Astrocyte of the spinal cord (primary cell): Measurements from ENCODE around the gene GRXCR1.

Experiments
- DNase-seq: peaks from one replicate; pipeline ENCODE4 v3.0.0; 2011; ENCODE audit warnings: low read depth, low spot score
- H3K4me3 ChIP-seq: 2 replicates; pipeline ENCODE4 v1.5.1; 2011; ENCODE audit warnings: low read depth, mild to moderate bottlenecking, low read length, moderate library complexity
- in situ Hi-C: cut with HindIII; loops from 2 replicates; pipeline ENCODE4 v1.10.0; 2017; ENCODE audit warnings: low sequenced_read_pairs
- TF ChIP-seq, protein P1 (sequence below): IDR thresholded peaks from 2 replicates; pipeline ENCODE4 v1.5.1; 2012; ENCODE audit warnings: low read depth, mild to moderate bottlenecking, low read length, inconsistent platforms

The GRXCR1 gene

DNA sequence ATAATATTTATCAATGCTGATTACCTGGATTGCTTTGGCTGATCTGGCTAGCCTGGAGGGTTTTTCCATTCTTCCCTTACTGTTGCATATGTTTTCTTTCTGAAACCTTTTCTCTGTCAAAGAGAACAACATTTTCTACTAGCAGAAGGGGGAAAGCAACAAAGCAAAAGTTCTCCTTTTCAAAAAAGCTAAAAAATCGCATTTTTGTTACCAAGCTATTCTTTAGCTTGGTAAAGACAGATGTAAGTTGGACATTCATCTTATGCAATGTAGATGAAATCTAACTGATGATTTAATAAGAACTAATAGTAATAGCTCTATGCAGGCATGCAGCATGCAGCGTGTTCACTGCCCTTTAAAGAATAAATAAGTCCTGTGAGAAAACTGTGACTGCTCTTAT, at the start of gene GRXCR1:
Gene GRXCR1, plus strand, starts transcription at position 301 of the 400 bp plus-strand sequence. CDS start 554 bp downstream, outside the sequence.
- in situ Hi-C loops, result no loop called here

GRCh38 chr4:42843694-42844093, 48.8 kb upstream of the GRXCR1 start:
- H3K4me3 ChIP-seq, result no peak overlapping the region
- TF ChIP-seq, protein P1, sequence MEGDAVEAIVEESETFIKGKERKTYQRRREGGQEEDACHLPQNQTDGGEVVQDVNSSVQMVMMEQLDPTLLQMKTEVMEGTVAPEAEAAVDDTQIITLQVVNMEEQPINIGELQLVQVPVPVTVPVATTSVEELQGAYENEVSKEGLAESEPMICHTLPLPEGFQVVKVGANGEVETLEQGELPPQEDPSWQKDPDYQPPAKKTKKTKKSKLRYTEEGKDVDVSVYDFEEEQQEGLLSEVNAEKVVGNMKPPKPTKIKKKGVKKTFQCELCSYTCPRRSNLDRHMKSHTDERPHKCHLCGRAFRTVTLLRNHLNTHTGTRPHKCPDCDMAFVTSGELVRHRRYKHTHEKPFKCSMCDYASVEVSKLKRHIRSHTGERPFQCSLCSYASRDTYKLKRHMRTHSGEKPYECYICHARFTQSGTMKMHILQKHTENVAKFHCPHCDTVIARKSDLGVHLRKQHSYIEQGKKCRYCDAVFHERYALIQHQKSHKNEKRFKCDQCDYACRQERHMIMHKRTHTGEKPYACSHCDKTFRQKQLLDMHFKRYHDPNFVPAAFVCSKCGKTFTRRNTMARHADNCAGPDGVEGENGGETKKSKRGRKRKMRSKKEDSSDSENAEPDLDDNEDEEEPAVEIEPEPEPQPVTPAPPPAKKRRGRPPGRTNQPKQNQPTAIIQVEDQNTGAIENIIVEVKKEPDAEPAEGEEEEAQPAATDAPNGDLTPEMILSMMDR, result no peak
- no peak for DNase-seq
- in situ Hi-C loops, result no loop called here

More for the DNA sequence above, at the start of gene GRXCR1:
- TF ChIP-seq, protein P1, result no peak
- DNase-seq, result no peak
- no peak within 1 kb of the TSS for H3K4me3 ChIP-seq

- in situ Hi-C loops, result no loop called here
- DNase-seq, result no peak
These were observed 48.0 kb upstream of the GRXCR1 start for GRCh38 chr4:42844422-42845070.

GRCh38 chr4:42845586-42845985, 46.9 kb upstream of the GRXCR1 start:
- in situ Hi-C loops, result no loop called here
- no peak overlapping the region for H3K4me3 ChIP-seq
- DNase-seq, result no peak
- TF ChIP-seq, protein P1, result no peak

More at GRCh38 chr4:42844422-42845070, 48.0 kb upstream of the GRXCR1 start:
- H3K4me3 ChIP-seq, result no peak overlapping the region
- TF ChIP-seq, protein P1, result no peak

DNA sequence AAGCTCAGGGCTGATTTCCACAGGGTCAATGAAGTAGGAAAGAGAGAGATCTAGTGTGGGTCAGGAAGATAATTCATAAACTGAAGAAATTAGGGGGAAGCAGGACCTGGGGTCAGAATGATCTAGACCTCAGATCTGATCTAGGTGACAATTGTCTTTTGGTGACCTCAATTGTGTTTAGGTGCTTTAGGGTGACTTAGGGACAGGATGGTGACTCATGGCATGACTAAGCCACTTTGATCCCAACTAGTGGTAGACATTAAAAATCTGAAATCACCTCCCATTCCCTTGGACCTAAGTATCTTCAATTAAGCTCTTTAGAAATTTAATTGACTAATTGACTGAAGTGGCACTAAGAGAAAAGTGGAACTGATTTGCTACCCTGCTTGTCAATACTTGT, 36.7 kb upstream of the GRXCR1 start:
- no peak for DNase-seq
- no peak overlapping the region for H3K4me3 ChIP-seq
- in situ Hi-C loops, result no loop called here
- TF ChIP-seq, protein P1, result no peak

DNA sequence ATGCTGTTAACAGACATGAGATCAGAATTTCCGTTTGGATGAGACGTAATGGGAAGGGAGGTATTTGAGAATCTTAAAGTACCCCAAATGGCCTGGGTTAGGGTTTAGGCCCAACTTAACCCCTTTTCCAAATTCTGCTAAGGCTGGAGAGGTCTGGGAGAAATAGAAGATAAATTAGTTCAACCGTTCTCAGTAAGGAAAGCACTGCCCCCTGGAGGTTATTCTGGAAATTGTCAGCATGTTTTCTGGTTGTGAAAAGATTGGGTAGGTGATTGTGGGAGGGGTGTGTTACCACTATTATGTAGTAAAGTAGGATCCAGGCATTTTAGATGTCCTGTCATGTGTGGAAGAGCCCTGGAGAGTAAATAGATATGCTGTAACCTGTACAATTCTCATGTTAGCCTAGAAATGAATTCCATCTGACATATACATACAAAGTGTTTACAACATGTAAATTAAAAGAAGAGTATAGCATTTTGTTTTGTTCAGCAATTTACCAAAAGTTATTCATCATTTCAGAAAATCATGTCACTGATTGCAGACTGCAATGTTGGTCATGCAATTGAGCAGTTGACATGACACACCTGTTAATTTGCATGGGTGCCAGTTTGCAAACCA, 26.8 kb upstream of the GRXCR1 start:
- DNase-seq, result peak; percentile 48
- no peak overlapping the region for H3K4me3 ChIP-seq
- TF ChIP-seq, protein P1, result peak; percentile 62
- in situ Hi-C loops, result no loop called here
